GM12878 (cell line): ENCODE results near the gene TXLNA. TPM values are rescaled to one million over a fixed set of nuclear protein-coding genes. Genes with fewer than 3 reads are reported as not detected.
A peak's percentile ranks its signal among the peaks of the same experiment; 100 is the strongest.

ENCODE experiments used
- ATAC-seq: fragments of 200-7000 bp; cut with Tn5 transposase; 3 replicates; pipeline ENCODE4 v1.9.1; 2020; ENCODE audit warnings: mild to moderate bottlenecking, moderate library complexity
- BruUV-seq: library from RNA; stranded (reverse); fragments of 400-500 nt; replicated peaks from 2 replicates; lab custom pipeline; 2021; lab: Mats Ljungman, UMichigan
- CTCF ChIA-PET: fragments of 300-600 bp; sonication (Branson Sonifier 250); formaldehyde crosslinking; extraction: SDS; loops from one replicate; lab custom pipeline; 2021; ENCODE audit warnings: inconsistent platforms; lab: Yijun Ruan, JAX
- POLR2A ChIA-PET: fragments of 350-600 bp; formaldehyde crosslinking; extraction: SDS; loops from one replicate; lab custom pipeline; 2021; ENCODE audit warnings: inconsistent platforms; lab: Charles Lee
- RAD21 ChIA-PET: fragments of 300-600 bp; sonication (Branson Sonifier 250); formaldehyde crosslinking; loops from one replicate; lab custom pipeline; 2023; ENCODE audit warnings: antibody characterized with exemption; ENCODE audit not compliant: unreplicated experiment; lab: Charles Lee
- SMC1A ChIA-PET: fragments of 300-600 bp; sonication (Branson Sonifier 250); formaldehyde crosslinking; loops from one replicate; lab custom pipeline; 2023; ENCODE audit not compliant: unreplicated experiment, uncharacterized antibody; lab: Charles Lee
- DNase-seq: peaks from one replicate; pipeline ENCODE4 v3.0.0-alpha.2; 2011; ENCODE audit warnings: low read depth, low spot score
- FAIRE-seq: peaks from 3 replicates; lab custom pipeline; 2011; peaks lifted over from hg19 to GRCh38; lab: Jason Lieb, UNC
- H2AFZ ChIP-seq: 2 replicates; pipeline ENCODE4 v1.6.0; 2011; ENCODE audit warnings: low read depth, low read length, control low read depth; ENCODE audit not compliant: control insufficient read depth
- H3K27ac ChIP-seq: 2 replicates; pipeline ENCODE4 v1.5.1; 2011; ENCODE audit warnings: control low read depth; ENCODE audit not compliant: control insufficient read depth, insufficient read depth
- H3K27me3 ChIP-seq, 2 experiments: replicated peaks in 1 of 2; 2 replicates each; pipeline versions ENCODE4 v1.6.0 to v1.6.1; 2011; ENCODE audit warnings: low read length in 1 of 2; ENCODE audit not compliant: control insufficient read depth in 2 of 2, insufficient read depth in 2 of 2
- H3K36me3 ChIP-seq, 2 experiments: 2 replicates each; pipeline ENCODE4 v1.5.1; 2011; ENCODE audit warnings: low read length in 1 of 2; ENCODE audit not compliant: control insufficient read depth in 2 of 2, insufficient read depth in 2 of 2
- H3K4me1 ChIP-seq: 2 replicates; pipeline ENCODE4 v1.6.1; 2011; ENCODE audit warnings: mild to moderate bottlenecking, low read length, moderate library complexity, mixed read lengths; ENCODE audit not compliant: control insufficient read depth, insufficient read depth
- H3K4me2 ChIP-seq: 2 replicates; pipeline ENCODE4 v1.6.0; 2011; ENCODE audit warnings: control low read depth; ENCODE audit not compliant: control insufficient read depth, insufficient read depth
- H3K4me3 ChIP-seq: fragments of 200-600 bp; sonication (generic); 2 replicates; pipeline ENCODE4 v1.5.1; 2016
- H3K79me2 ChIP-seq: 2 replicates; pipeline ENCODE4 v1.6.0; 2011; ENCODE audit warnings: low read length; ENCODE audit not compliant: control insufficient read depth, insufficient read depth
- H3K9ac ChIP-seq: 2 replicates; pipeline ENCODE4 v1.8.0; 2011; ENCODE audit warnings: low read length, control low read depth, mixed read lengths; ENCODE audit not compliant: control insufficient read depth, insufficient read depth
- H3K9me3 ChIP-seq: replicated peaks from 3 replicates; pipeline ENCODE4 v1.5.1; 2011; ENCODE audit warnings: mild to moderate bottlenecking, low read length; ENCODE audit not compliant: control insufficient read depth, insufficient read depth
- H4K20me1 ChIP-seq: 2 replicates; pipeline ENCODE4 v1.6.0; 2011; ENCODE audit not compliant: control insufficient read depth, insufficient read depth
- CEBPZ ChIP-seq: fragments of 150-350 bp; IDR thresholded peaks from 2 replicates; pipeline ENCODE4 v1.6.1; 2016; ENCODE audit warnings: low read depth, low read length
- CUX1 ChIP-seq: IDR thresholded peaks from 2 replicates; pipeline ENCODE4 v1.6.1; 2012; ENCODE audit warnings: improper control_type of control experiment, low read depth, low read length; ENCODE audit not compliant: insufficient replicate concordance
- FOXK2 ChIP-seq: fragments of 450-650 bp; IDR thresholded peaks from 2 replicates; pipeline ENCODE4 v1.6.1; 2017; ENCODE audit warnings: mild to moderate bottlenecking, moderate library complexity
- IRF3 ChIP-seq: fragments of 450-650 bp; IDR thresholded peaks from 2 replicates; pipeline ENCODE4 v1.6.1; 2014; ENCODE audit warnings: mild to moderate bottlenecking
- NR2F1 ChIP-seq: fragments of 450-650 bp; conservative IDR thresholded peaks from 2 replicates; pipeline ENCODE4 v1.6.1; 2017; ENCODE audit warnings: mild to moderate bottlenecking
- PAX5 ChIP-seq: IDR thresholded peaks from 2 replicates; pipeline ENCODE4 v1.6.1; 2011; ENCODE audit warnings: low read depth, low read length, borderline replicate concordance
- POLR2AphosphoS2 ChIP-seq: IDR thresholded peaks from 2 replicates; pipeline ENCODE4 v1.6.1; 2011; ENCODE audit warnings: low read depth, mild to moderate bottlenecking, low read length, improper control_type of control experiment, moderate library complexity
- SMAD5 ChIP-seq: IDR thresholded peaks from 2 replicates; pipeline ENCODE4 v1.6.1; 2016; ENCODE audit warnings: antibody characterized with exemption, low read depth
- SMC3 ChIP-seq: IDR thresholded peaks from 2 replicates; pipeline ENCODE4 v1.6.1; 2011; ENCODE audit warnings: low read length, improper control_type of control experiment, borderline replicate concordance
- TCF7 ChIP-seq: IDR thresholded peaks from 2 replicates; pipeline ENCODE4 v1.6.1; 2014; ENCODE audit warnings: antibody characterized with exemption, borderline replicate concordance
- ZNF274 ChIP-seq: IDR thresholded peaks from one replicate; pipeline ENCODE4 v1.8.0; 2011; ENCODE audit not compliant: insufficient read length, insufficient read depth
- ZNF384 ChIP-seq: IDR thresholded peaks from 2 replicates; pipeline ENCODE4 v1.6.1; 2012; ENCODE audit warnings: low read depth, mild to moderate bottlenecking, low read length, improper control_type of control experiment, borderline replicate concordance
- WGBS: methylation state at CpG from one replicate; pipeline ENCODE4 v1.1.6; 2016; ENCODE audit warnings: low lambda C conversion rate; ENCODE audit not compliant: insufficient replicate concordance, insufficient coverage; ENCODE audit errors: missing lambda C conversion rate; 5-methylcytosine and 5-hydroxymethylcytosine counted together
- in situ Hi-C: fragments of 300-500 bp; cut with MboI; formaldehyde crosslinking; loops from 9 replicates; pipeline ENCODE4 v1.14.3; 2018; ENCODE audit warnings: mixed read lengths
- intact Hi-C: fragments of 100-400 bp; cut with micrococcal nuclease; formaldehyde crosslinking; loops from one replicate; pipeline ENCODE4 v1.14.2; 2022; ENCODE audit not compliant: unreplicated experiment
- polyA plus RNA-seq, 11 experiments: library from polyadenylated mRNA; depleted of rRNA in 4 of 11; unstranded in 6 of 11; stranded (reverse) in 5 of 11; fragments of >200 nt; fragmentation: Nextera tagmentation in 4 of 11; fragmentation: Illumina TruSeq in 1 of 11; extraction: Ambion mirVana in 4 of 11; extraction: Trizol in 1 of 11; gene quantifications; 1 replicate in 1 of 11; 2 replicates in 10 of 11; pipeline versions ENCODE4 v1.2.1 to v1.2.3, GENCODE V29; 2011 to 2016; ENCODE audit warnings: inconsistent platforms in 2 of 11, missing spikeins in 2 of 11, low read depth in 1 of 11
- total RNA-seq, 4 experiments: library from RNA; depleted of rRNA in 3 of 4; stranded (reverse); fragments of >200 nt in 3 of 4; fragmentation: Illumina TruSeq in 1 of 4; extraction: Trizol in 1 of 4; gene quantifications; 2 replicates each; pipeline versions ENCODE4 v1.2.1 to v1.2.3, GENCODE V29; 2013 to 2021

TXLNA gene
- total and polyA plus RNA-seq, 10 of the 15 experiments (the other 5 are each of a cell fraction or from before 2014, with no cell fraction given): 7.2 to 93.7 (median 47.9) TPM

- H3K27ac ChIP-seq: no peak overlapping the region
- no TSS peak for BruUV-seq
- FAIRE-seq (no peak), ATAC-seq (no peak), DNase-seq (no peak)
- peak overlapping the region; percentile 80; the same call in 1 of the 2 replicates for H3K4me3 ChIP-seq
- no peaks in the 10 kb centered on the region for H3K9me3 ChIP-seq
- H2AFZ ChIP-seq: no peak overlapping the region
- H3K9ac ChIP-seq: no peak overlapping the region
- peaks cover 23% of the 10 kb centered on the region for H3K79me2 ChIP-seq
- peak overlapping the region; percentile 88 for H3K4me2 ChIP-seq
- no peaks in the 10 kb centered on the region for H3K27me3 ChIP-seq
- ChIA-PET SMC1A (interaction anchor here (0.6 to 1.4 kb wide), 3 partner anchors 10 to 43 kb away, joined by 3 to 5 read pairs (median 3); no protein-coding TSS in a partner anchor), POLR2A (no interaction called here), RAD21 (interaction anchor here (1.2 to 2.7 kb wide), 3 partner anchors 11 to 132 kb away, joined by 3 to 8 read pairs (median 4); partner anchors contain the start of gene TMEM39B), CTCF (interaction anchor here (1.7 to 3.0 kb wide), 2 partner anchors 11 to 43 kb away, joined by 5 to 23 read pairs; no protein-coding TSS in a partner anchor)
- H4K20me1 ChIP-seq: no peaks in the 10 kb centered on the region
- 79% methylated on average over 26 of the region's 26 CpGs for WGBS
- intact Hi-C loops: loop anchor here (5.0 kb wide), 2 partner anchors 112 to 207 kb away; no protein-coding TSS in a partner anchor
- H3K4me1 ChIP-seq: peaks cover 28% of the 10 kb centered on the region
- in situ Hi-C loops: no loop called here
- peaks cover 0 to 1% of the 10 kb centered on the region in 2 experiments; a peak in 1 of 4 replicates for H3K36me3 ChIP-seq
- TF ChIP-seq ZNF384 (no peak), CUX1 (no peak), SMC3 (no peak), FOXK2 (no peak), POLR2AphosphoS2 (no peak), IRF3 (no peak), ZNF274 (no peak), SMAD5 (no peak), NR2F1 (no peak), TCF7 (no peak), CEBPZ (no peak), PAX5 (no peak)
These were observed 25.5 kb downstream of the TXLNA start for GRCh38 chr1:32204943-32205361.
